ENCODE measurements around the gene CRTAC1. TPM values are rescaled to one million over a fixed set of nuclear protein-coding genes. Genes with fewer than 3 reads are reported as not detected.

Gene CRTAC1
- total RNA-seq, 1 experiment from 2014 or later = 1.2 TPM

- ATAC-seq (no peak), DNase-seq (ENCODE audit: low spot score) (no peak)
- peaks cover 4% of the 10 kb centered on the region; the same call in 1 of the 2 replicates for H3K4me1 Mint-ChIP-seq
- H3K27me3 Mint-ChIP-seq (ENCODE audit: low read depth) = no peaks in the 10 kb centered on the region; the same call in 1 of the 2 replicates
- CTCF ChIA-PET = interaction anchor here (1.4 to 5.1 kb wide), 3 partner anchors 37 to 77 kb away, joined by 4 to 20 read pairs (median 7); no protein-coding TSS in a partner anchor
- no peaks in the 10 kb centered on the region for H3K36me3 Mint-ChIP-seq
- H3K27ac Mint-ChIP-seq = no peak overlapping the region
- POLR2A ChIA-PET = no interaction called here
- H3K9me3 Mint-ChIP-seq = no peaks in the 10 kb centered on the region
- no peak overlapping the region for H3K4me3 Mint-ChIP-seq
- TF ChIP-seq TEAD4 (CRISPR knock-in tag; IDR thresholded peaks at IDR 0.05) = no peak
- TF ChIP-seq HMGA2 (CRISPR knock-in tag; IDR thresholded peaks at IDR 0.05) = no peak
- TF ChIP-seq CREB1 (CRISPR knock-in tag; IDR thresholded peaks at IDR 0.05) = no peak
Measured at GRCh38 chr10:97828721-97829120, 201.7 kb downstream of the CRTAC1 start.

- no peak for ATAC-seq
- Mint-ChIP-seq H3K4me1 (peaks cover 4% of the 10 kb centered on the region; the same call in 1 of the 2 replicates), H3K27me3 (ENCODE audit: low read depth) (no peaks in the 10 kb centered on the region; the same call in 1 of the 2 replicates), H3K4me3 (no peak overlapping the region), H3K27ac (no peak overlapping the region), H3K9me3 (no peaks in the 10 kb centered on the region), H3K36me3 (no peaks in the 10 kb centered on the region)
- CTCF ChIA-PET = interaction anchor here (1.4 to 5.1 kb wide), 5 partner anchors 10 to 200 kb away, joined by 4 to 20 read pairs (median 5); no protein-coding TSS in a partner anchor
- no peak for TF ChIP-seq ZNF512 (CRISPR knock-in tag; IDR thresholded peaks at IDR 0.05; ENCODE audit: borderline replicate concordance)
- no peak for TF ChIP-seq ATF2 (CRISPR knock-in tag; IDR thresholded peaks at IDR 0.05; ENCODE audit: borderline replicate concordance, low read depth)
- TF ChIP-seq HMGXB4 (CRISPR knock-in tag; IDR thresholded peaks at IDR 0.05) = no peak
- no peak for TF ChIP-seq SMAD3 (CRISPR knock-in tag; IDR thresholded peaks at IDR 0.05; ENCODE audit: borderline replicate concordance)
- no peak for TF ChIP-seq ZNF532 (CRISPR knock-in tag; IDR thresholded peaks at IDR 0.05; ENCODE audit: borderline replicate concordance)
- no peak for TF ChIP-seq USF2 (CRISPR knock-in tag; IDR thresholded peaks at IDR 0.05)
- no peak for TF ChIP-seq IRF2 (CRISPR knock-in tag; IDR thresholded peaks at IDR 0.05; ENCODE audit: borderline replicate concordance, low read depth)
- TF ChIP-seq ELF4 (CRISPR knock-in tag; IDR thresholded peaks at IDR 0.05; ENCODE audit: low read depth) = no peak
- TF ChIP-seq FOXP1 (CRISPR knock-in tag; IDR thresholded peaks at IDR 0.05; ENCODE audit: borderline replicate concordance) = no peak
- TF ChIP-seq GRHL2 (CRISPR knock-in tag; IDR thresholded peaks at IDR 0.05; ENCODE audit: insufficient replicate concordance, severe bottlenecking) = no peak
- no peak for TF ChIP-seq CBFB (CRISPR knock-in tag; IDR thresholded peaks at IDR 0.05; ENCODE audit: low read depth)
- POLR2A ChIA-PET = no interaction called here
- no peak for DNase-seq (ENCODE audit: low spot score)
Measured at GRCh38 chr10:97827702-97828291, 202.6 kb downstream of the CRTAC1 start.

Data from WTC11 (cell line).